HEK293 (cell line): ENCODE measurements around the gene PRSS8.

Experiments used
- TSHZ1 ChIP-seq: fragments of 450-650 bp; formaldehyde crosslinking; IDR thresholded peaks from 2 replicates; pipeline ENCODE4 v1.5.1; 2016; ENCODE audit warnings: missing biosample characterization, missing genetic modification characterization, borderline replicate concordance
- ZNF138 ChIP-seq: fragments of 450-650 bp; formaldehyde crosslinking; IDR thresholded peaks from 2 replicates; pipeline ENCODE4 v1.5.1; 2016; ENCODE audit warnings: missing biosample characterization, missing genetic modification characterization, borderline replicate concordance
- ZNF202 ChIP-seq: fragments of 450-650 bp; formaldehyde crosslinking; IDR thresholded peaks from 2 replicates; pipeline ENCODE4 v1.5.1; 2016; ENCODE audit warnings: missing biosample characterization, missing genetic modification characterization, borderline replicate concordance
- ZNF37A ChIP-seq: fragments of 450-650 bp; IDR thresholded peaks from 2 replicates; pipeline ENCODE4 v1.5.1; 2018; ENCODE audit warnings: missing biosample characterization, missing genetic modification characterization
- ZNF792 ChIP-seq: fragments of 450-650 bp; formaldehyde crosslinking; IDR thresholded peaks from 2 replicates; pipeline ENCODE4 v1.5.1; 2016; ENCODE audit warnings: missing biosample characterization, missing genetic modification characterization
- ZSCAN16 ChIP-seq: fragments of 450-650 bp; formaldehyde crosslinking; IDR thresholded peaks from 2 replicates; pipeline ENCODE4 v1.5.1; 2016; ENCODE audit warnings: missing biosample characterization, missing genetic modification characterization
- ZSCAN23 ChIP-seq: fragments of 450-650 bp; formaldehyde crosslinking; IDR thresholded peaks from 2 replicates; pipeline ENCODE4 v1.5.1; 2016; ENCODE audit warnings: missing biosample characterization, missing genetic modification characterization
- TF ChIP-seq, protein P1 (sequence below): fragments of 450-650 bp; formaldehyde crosslinking; IDR thresholded peaks from 2 replicates; pipeline ENCODE4 v1.5.1; 2016; ENCODE audit warnings: missing biosample characterization, missing genetic modification characterization
- TF ChIP-seq, protein P2 (sequence below): fragments of 450-650 bp; formaldehyde crosslinking; IDR thresholded peaks from 2 replicates; pipeline ENCODE4 v1.5.1; 2016; ENCODE audit warnings: missing biosample characterization, missing genetic modification characterization
- TF ChIP-seq, protein P3 (sequence below): fragments of 450-650 bp; formaldehyde crosslinking; IDR thresholded peaks from 2 replicates; pipeline ENCODE4 v1.5.1; 2016; ENCODE audit warnings: missing biosample characterization, missing genetic modification characterization
- TF ChIP-seq, protein P4 (sequence below): fragments of 450-650 bp; formaldehyde crosslinking; conservative IDR thresholded peaks from 2 replicates; pipeline ENCODE4 v1.5.1; 2016; ENCODE audit warnings: low read depth, missing biosample characterization, missing genetic modification characterization

DNA sequence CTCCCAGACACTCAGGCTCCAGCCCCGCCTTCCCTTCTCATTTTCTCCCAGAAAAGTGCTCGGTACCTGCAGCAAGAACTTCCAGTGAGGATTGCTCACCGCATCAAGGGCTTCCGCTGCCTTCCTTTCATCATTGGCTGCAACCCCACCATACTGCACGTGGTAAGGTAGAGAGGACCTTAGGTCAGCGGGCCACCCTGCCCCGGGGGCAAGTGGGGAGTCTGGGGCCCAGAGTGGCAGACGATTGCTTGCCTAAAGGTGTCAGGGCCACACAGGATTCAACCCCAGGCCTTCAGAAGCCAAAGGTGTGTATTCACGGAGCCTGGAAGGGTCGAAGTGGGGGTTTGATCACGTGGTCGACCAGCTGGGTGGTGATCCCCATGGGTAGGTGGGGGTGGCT lies 25.9 kb downstream of the PRSS8 start:
- TF ChIP-seq ZNF202 (tag by site-specific recombination): no peak
- TF ChIP-seq, protein P1, sequence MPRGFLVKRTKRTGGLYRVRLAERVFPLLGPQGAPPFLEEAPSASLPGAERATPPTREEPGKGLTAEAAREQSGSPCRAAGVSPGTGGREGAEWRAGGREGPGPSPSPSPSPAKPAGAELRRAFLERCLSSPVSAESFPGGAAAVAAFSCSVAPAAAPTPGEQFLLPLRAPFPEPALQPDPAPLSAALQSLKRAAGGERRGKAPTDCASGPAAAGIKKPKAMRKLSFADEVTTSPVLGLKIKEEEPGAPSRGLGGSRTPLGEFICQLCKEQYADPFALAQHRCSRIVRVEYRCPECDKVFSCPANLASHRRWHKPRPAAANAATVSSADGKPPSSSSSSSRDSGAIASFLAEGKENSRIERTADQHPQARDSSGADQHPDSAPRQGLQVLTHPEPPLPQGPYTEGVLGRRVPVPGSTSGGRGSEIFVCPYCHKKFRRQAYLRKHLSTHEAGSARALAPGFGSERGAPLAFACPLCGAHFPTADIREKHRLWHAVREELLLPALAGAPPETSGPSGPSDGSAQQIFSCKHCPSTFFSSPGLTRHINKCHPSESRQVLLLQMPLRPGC (tag by site-specific recombination): no peak
- TF ChIP-seq, protein P2, sequence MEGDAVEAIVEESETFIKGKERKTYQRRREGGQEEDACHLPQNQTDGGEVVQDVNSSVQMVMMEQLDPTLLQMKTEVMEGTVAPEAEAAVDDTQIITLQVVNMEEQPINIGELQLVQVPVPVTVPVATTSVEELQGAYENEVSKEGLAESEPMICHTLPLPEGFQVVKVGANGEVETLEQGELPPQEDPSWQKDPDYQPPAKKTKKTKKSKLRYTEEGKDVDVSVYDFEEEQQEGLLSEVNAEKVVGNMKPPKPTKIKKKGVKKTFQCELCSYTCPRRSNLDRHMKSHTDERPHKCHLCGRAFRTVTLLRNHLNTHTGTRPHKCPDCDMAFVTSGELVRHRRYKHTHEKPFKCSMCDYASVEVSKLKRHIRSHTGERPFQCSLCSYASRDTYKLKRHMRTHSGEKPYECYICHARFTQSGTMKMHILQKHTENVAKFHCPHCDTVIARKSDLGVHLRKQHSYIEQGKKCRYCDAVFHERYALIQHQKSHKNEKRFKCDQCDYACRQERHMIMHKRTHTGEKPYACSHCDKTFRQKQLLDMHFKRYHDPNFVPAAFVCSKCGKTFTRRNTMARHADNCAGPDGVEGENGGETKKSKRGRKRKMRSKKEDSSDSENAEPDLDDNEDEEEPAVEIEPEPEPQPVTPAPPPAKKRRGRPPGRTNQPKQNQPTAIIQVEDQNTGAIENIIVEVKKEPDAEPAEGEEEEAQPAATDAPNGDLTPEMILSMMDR (tag by site-specific recombination): no peak
- TF ChIP-seq ZNF138 (tag by site-specific recombination): no peak
- no peak for TF ChIP-seq ZSCAN16 (tag by site-specific recombination)
- no peak for TF ChIP-seq TSHZ1 (tag by site-specific recombination)
- TF ChIP-seq ZNF37A (tag by site-specific recombination): no peak
- TF ChIP-seq ZSCAN23 (tag by site-specific recombination): no peak
- TF ChIP-seq, protein P3, sequence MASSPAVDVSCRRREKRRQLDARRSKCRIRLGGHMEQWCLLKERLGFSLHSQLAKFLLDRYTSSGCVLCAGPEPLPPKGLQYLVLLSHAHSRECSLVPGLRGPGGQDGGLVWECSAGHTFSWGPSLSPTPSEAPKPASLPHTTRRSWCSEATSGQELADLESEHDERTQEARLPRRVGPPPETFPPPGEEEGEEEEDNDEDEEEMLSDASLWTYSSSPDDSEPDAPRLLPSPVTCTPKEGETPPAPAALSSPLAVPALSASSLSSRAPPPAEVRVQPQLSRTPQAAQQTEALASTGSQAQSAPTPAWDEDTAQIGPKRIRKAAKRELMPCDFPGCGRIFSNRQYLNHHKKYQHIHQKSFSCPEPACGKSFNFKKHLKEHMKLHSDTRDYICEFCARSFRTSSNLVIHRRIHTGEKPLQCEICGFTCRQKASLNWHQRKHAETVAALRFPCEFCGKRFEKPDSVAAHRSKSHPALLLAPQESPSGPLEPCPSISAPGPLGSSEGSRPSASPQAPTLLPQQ: no peak
- no peak for TF ChIP-seq ZNF792 (tag by site-specific recombination)
- TF ChIP-seq, protein P4, sequence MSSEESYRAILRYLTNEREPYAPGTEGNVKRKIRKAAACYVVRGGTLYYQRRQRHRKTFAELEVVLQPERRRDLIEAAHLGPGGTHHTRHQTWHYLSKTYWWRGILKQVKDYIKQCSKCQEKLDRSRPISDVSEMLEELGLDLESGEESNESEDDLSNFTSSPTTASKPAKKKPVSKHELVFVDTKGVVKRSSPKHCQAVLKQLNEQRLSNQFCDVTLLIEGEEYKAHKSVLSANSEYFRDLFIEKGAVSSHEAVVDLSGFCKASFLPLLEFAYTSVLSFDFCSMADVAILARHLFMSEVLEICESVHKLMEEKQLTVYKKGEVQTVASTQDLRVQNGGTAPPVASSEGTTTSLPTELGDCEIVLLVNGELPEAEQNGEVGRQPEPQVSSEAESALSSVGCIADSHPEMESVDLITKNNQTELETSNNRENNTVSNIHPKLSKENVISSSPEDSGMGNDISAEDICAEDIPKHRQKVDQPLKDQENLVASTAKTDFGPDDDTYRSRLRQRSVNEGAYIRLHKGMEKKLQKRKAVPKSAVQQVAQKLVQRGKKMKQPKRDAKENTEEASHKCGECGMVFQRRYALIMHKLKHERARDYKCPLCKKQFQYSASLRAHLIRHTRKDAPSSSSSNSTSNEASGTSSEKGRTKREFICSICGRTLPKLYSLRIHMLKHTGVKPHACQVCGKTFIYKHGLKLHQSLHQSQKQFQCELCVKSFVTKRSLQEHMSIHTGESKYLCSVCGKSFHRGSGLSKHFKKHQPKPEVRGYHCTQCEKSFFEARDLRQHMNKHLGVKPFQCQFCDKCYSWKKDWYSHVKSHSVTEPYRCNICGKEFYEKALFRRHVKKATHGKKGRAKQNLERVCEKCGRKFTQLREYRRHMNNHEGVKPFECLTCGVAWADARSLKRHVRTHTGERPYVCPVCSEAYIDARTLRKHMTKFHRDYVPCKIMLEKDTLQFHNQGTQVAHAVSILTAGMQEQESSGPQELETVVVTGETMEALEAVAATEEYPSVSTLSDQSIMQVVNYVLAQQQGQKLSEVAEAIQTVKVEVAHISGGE (tag by site-specific recombination): no peak
